Activated CD8-positive, alpha-beta memory T cell treated with anti-CD3 and anti-CD28 coated beads, Interleukin-2, amount 10 ng/mL, durations not matched to agents 7 days and 5 days (primary cell): ENCODE measurements around the gene ADAM30. TPM values are rescaled to one million over a fixed set of nuclear protein-coding genes. Genes with fewer than 3 reads are reported as not detected.

Experiments
- ATAC-seq: fragments of 150-1000 bp; cut with Tn5 transposase; one replicate; pipeline ENCODE4 v1.10.0; 2021; ENCODE audit warnings: moderate library complexity
- CTCF ChIA-PET: fragments of 350-600 bp; sonication (Branson Sonifier 250); formaldehyde crosslinking; loops from one replicate; lab custom pipeline; 2021; ENCODE audit warnings: antibody characterized with exemption; lab: Charles Lee
- DNase-seq: peaks from one replicate; pipeline ENCODE4 v3.0.0-alpha.2; 2020
- H3K27ac Mint-ChIP-seq: one replicate; pipeline ENCODE4 v1.8.0; 2021; ENCODE audit warnings: mild to moderate bottlenecking, mixed read lengths
- H3K27me3 Mint-ChIP-seq: one replicate; pipeline ENCODE4 v1.8.0; 2021; ENCODE audit warnings: mixed read lengths
- H3K36me3 Mint-ChIP-seq: one replicate; pipeline ENCODE4 v1.8.0; 2021; ENCODE audit warnings: mild to moderate bottlenecking, mixed read lengths
- H3K4me1 Mint-ChIP-seq: one replicate; pipeline ENCODE4 v1.8.0; 2021; ENCODE audit warnings: mixed read lengths
- H3K4me3 Mint-ChIP-seq: one replicate; pipeline ENCODE4 v1.8.0; 2021; ENCODE audit warnings: mild to moderate bottlenecking, moderate library complexity, mixed read lengths
- H3K9me3 Mint-ChIP-seq: one replicate; pipeline ENCODE4 v1.8.0; 2022; ENCODE audit warnings: low read depth, mixed read lengths
- total RNA-seq, 2 experiments: library from RNA; stranded (reverse); gene quantifications; one replicate each; pipeline ENCODE4 v1.2.3, GENCODE V29; 2021

The ADAM30 gene
- total RNA-seq, 2 experiments from 2014 or later: not detected

DNA sequence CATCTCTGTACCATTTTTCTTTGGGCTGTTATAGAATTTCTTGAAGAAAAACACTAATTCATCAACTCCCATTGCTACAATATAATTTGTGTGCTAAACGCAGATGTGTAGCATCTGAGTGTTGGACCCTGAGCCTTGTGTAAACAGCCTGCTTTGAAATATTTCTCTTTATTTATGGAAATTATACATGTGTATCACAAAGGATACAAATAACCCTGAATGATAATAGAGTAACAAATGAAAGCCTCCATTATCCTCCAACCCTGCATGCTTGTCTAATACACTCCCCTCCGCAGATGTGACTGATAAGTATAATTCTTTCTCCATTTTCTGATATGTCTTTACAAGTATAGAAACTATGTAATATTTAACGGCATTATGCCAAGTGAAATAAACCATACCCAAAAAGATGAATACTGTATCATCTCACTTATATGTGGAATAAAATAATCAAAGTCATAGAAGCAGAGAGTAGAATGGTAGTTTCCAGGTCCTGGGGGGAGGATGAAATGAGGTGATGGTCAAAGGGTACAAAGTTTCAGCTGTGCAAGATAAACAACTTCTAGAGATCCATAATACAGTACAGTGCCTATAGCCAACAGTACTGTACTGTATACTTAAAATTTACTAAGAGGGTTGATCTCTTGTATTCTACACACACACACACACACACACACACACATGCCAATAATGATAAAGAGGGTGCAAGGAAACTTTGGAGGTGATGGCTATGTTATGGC lies 2.8 kb upstream of the ADAM30 start:
- no peak for ATAC-seq
- Mint-ChIP-seq H3K27ac (no peak overlapping the region), H3K4me1 (peaks cover 14% of the 10 kb centered on the region), H3K36me3 (peaks cover 1% of the 10 kb centered on the region), H3K27me3 (peaks cover 51% of the 10 kb centered on the region), H3K9me3 (no peaks in the 10 kb centered on the region), H3K4me3 (no peak overlapping the region)
- CTCF ChIA-PET: interaction anchor here (2.5 kb wide), 1 partner anchor 13 kb away, joined by 8 read pairs; no protein-coding TSS in a partner anchor
- no peak for DNase-seq

DNA sequence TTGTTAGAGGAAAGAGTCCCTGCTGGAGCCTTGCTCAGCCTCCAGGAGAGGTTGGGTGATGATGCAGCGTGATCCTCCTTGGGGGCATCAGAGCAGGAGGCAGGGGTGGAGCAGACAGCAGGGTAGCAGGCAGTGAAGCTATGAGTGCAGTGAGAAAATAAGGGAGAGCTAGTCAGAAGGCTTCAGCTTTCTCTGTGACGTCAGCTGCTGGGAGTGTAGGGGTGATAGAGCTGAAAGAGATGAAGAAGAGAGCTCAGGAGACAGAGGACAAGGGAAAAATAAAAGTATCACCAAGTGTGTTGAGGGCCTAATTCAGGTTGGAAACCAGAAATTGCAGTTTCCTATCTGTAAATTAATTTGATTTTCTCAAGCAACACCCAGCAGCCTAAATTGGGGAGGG lies 2.2 kb upstream of the ADAM30 start:
- Mint-ChIP-seq H3K36me3 (peaks cover 1% of the 10 kb centered on the region), H3K4me1 (peaks cover 20% of the 10 kb centered on the region), H3K27me3 (peaks cover 45% of the 10 kb centered on the region), H3K27ac (no peak overlapping the region), H3K4me3 (no peak overlapping the region), H3K9me3 (no peaks in the 10 kb centered on the region)
- ATAC-seq (no peak), DNase-seq (no peak)
- CTCF ChIA-PET: interaction anchor here (2.5 kb wide), 1 partner anchor 12 kb away, joined by 8 read pairs; no protein-coding TSS in a partner anchor

DNA sequence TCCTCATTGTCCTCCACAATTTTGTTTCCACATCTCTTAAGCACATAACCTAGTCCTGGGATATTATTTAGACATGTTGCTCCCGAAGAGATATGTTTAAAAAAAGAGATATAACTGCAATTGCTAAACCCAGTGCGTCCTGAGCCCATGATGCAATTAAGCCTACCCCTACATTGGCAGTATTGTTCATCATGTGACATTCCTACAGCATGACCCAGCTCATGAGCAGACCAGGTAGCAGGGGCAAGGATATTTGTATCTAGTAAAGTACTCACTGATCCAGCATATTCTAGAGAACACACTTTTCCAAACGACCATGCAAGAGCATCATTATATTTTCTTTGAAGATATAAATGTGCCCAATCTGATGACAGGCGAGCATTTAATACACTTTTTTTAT lies 1.2 kb downstream of the ADAM30 start:
- Mint-ChIP-seq H3K9me3 (no peaks in the 10 kb centered on the region), H3K36me3 (peaks cover 7% of the 10 kb centered on the region), H3K27ac (no peak overlapping the region), H3K4me1 (peaks cover 43% of the 10 kb centered on the region), H3K27me3 (peaks cover 32% of the 10 kb centered on the region), H3K4me3 (no peak overlapping the region)
- DNase-seq (no peak), ATAC-seq (no peak)
- CTCF ChIA-PET: no interaction called here

DNA sequence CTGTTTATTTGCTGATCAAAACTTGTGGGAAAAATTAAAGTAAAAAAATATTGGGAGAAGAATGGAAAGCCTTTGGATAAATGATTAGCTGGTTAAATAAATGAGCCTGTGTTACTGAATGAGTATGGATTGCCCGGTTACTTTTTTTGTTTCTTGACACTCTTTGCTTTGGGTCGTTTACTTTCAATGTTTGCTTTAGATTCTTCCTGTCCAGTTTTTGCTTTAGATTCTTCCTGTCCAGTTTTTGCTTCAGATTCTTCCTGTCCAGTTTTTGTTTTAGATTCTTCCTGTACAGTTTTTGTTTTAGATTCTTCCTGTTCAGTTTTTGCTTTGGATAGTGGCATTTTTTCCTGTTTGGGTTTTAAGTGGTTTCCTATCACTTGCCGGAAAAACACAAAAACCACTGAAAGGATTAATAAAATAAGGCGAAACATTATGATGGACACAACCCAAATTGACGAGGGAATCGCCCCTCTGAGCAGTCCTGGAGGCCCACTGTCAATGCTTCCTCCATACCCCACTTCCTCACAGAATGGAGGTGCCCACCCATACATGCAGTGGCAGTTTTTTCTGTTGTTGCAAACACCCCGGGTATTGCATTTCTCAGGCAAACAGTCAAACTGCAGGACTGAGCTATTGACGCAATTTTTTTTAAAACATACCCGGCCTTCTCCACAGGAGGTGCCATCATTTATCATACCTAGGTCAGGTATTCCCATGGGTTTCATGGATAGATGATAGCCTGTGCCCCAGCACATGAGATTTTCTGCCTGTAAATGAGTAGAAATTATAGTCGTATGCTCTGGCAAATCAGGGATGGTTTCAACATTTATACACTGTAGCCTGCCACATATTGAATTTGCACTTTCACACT lies 2.3 kb downstream of the ADAM30 start:
- H3K27ac Mint-ChIP-seq: peak overlapping the region; percentile 83
- no peaks in the 10 kb centered on the region for H3K9me3 Mint-ChIP-seq
- peaks cover 43% of the 10 kb centered on the region for H3K4me1 Mint-ChIP-seq
- DNase-seq (no peak), ATAC-seq (peak; percentile 22)
- CTCF ChIA-PET: interaction anchor here (1.0 to 1.4 kb wide), 4 partner anchors 11 to 85 kb away, joined by 3 to 4 read pairs (median 3); no protein-coding TSS in a partner anchor
- H3K36me3 Mint-ChIP-seq: peaks cover 9% of the 10 kb centered on the region
- H3K27me3 Mint-ChIP-seq: peaks cover 35% of the 10 kb centered on the region
- H3K4me3 Mint-ChIP-seq: no peak overlapping the region

DNA sequence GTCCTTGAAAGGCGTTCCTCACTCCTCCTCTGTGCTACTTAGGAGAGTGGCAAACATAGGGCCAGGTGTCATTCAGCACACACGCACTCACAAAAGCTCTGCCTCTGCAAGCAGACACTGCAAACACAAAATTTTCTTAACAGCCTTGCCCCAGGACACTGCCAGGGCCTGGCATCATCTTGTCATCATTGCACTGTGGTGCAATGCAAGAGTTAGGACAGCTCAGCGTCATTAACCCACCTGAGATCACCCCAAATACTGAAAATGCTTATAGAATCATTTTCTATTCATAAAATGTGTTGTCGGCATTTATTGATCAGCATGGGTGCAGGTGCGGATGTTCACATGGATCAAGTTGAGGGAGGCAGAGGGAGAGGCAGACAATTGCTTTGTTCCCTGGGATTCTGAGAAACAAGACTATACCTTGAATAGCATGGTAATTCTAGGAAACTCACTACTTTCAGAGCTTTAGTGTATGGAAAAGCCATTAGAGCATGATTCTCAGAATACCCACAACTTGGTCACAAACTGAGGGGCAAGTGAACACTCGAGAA lies 3.0 kb downstream of the ADAM30 start:
- H3K27ac Mint-ChIP-seq: peak overlapping the region; percentile 83
- H3K27me3 Mint-ChIP-seq: peaks cover 43% of the 10 kb centered on the region
- H3K9me3 Mint-ChIP-seq: peaks cover 7% of the 10 kb centered on the region
- H3K36me3 Mint-ChIP-seq: peaks cover 16% of the 10 kb centered on the region
- CTCF ChIA-PET: interaction anchor here (1.0 to 1.4 kb wide), 4 partner anchors 10 to 84 kb away, joined by 3 to 4 read pairs (median 3); no protein-coding TSS in a partner anchor
- H3K4me1 Mint-ChIP-seq: peaks cover 43% of the 10 kb centered on the region
- ATAC-seq: peak; percentile 90
- H3K4me3 Mint-ChIP-seq: no peak overlapping the region
- DNase-seq: peak; percentile 60

DNA sequence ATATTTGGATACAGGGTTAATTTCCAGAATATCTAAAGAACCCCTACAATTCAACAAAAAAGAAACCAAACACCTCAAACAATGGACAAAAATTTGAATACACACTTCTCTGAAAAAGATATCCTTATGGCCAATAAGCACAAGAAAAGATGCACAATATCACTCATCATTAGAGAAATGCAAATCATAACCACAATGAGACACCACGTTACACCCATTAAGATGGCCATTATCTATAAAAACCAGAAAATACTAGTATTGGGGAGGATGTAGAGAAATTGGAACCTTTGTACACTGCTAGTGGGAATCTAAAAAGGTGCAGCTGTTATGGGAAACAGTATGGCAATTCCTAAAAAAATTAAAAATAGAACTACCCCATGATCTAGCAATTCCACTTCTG lies 4.9 kb downstream of the ADAM30 start:
- H3K4me1 Mint-ChIP-seq: peaks cover 43% of the 10 kb centered on the region
- ATAC-seq (no peak), DNase-seq (no peak)
- peaks cover 20% of the 10 kb centered on the region for H3K36me3 Mint-ChIP-seq
- CTCF ChIA-PET: no interaction called here
- H3K9me3 Mint-ChIP-seq: peaks cover 10% of the 10 kb centered on the region
- no peak overlapping the region for H3K4me3 Mint-ChIP-seq
- H3K27me3 Mint-ChIP-seq: peaks cover 49% of the 10 kb centered on the region
- H3K27ac Mint-ChIP-seq: no peak overlapping the region

DNA sequence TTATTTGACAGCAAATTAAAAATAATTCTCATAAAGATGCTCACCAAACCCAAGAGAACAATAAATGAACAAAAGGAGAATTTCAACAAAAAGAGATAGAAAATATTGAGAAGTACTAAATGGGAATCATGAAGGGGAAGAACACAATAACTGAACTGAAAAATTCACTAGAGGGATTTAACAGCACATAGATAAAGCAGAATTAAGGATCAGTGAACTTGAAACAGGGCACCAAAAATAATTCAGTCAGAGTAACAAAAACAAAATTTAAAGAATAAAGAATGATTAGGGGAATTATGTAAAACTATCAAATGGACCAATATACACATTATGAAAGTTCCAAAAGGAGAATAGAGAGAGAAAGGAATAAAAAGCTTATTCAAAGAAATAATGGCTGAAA lies 7.8 kb downstream of the ADAM30 start:
- Mint-ChIP-seq H3K27me3 (peaks cover 29% of the 10 kb centered on the region), H3K27ac (no peak overlapping the region), H3K9me3 (peaks cover 10% of the 10 kb centered on the region), H3K4me1 (peaks cover 26% of the 10 kb centered on the region), H3K36me3 (peaks cover 20% of the 10 kb centered on the region), H3K4me3 (no peak overlapping the region)
- DNase-seq: no peak
- CTCF ChIA-PET: no interaction called here
- no peak for ATAC-seq

DNA sequence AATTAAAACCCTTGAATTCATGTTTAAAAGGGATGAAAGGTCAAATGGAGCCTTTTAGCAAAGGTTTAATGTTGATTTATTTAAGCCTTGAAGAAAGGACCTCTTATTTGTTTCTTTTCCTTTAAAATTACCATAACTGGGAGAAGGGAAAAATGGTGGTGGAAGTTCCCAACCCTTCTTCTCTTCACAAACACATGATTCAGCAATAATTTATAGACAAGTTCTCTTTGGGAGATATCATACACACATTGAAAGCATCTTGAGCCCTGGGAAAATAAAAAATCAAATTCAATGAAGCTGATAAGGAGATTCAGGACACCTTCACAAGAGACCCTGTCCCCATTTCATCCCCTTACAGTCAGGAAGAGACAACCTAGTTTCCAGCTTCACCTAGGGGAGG lies 8.9 kb downstream of the ADAM30 start:
- H3K27me3 Mint-ChIP-seq: peaks cover 29% of the 10 kb centered on the region
- no peak for ATAC-seq
- no peak overlapping the region for H3K27ac Mint-ChIP-seq
- H3K36me3 Mint-ChIP-seq: peaks cover 20% of the 10 kb centered on the region
- H3K4me1 Mint-ChIP-seq: peaks cover 16% of the 10 kb centered on the region
- no peak for DNase-seq
- H3K4me3 Mint-ChIP-seq: no peak overlapping the region
- H3K9me3 Mint-ChIP-seq: peaks cover 10% of the 10 kb centered on the region
- CTCF ChIA-PET: interaction anchor here (0.7 to 2.8 kb wide), 3 partner anchors 10 to 289 kb away, joined by 3 to 13 read pairs (median 8); partner anchors contain the start of gene SEC22B

DNA sequence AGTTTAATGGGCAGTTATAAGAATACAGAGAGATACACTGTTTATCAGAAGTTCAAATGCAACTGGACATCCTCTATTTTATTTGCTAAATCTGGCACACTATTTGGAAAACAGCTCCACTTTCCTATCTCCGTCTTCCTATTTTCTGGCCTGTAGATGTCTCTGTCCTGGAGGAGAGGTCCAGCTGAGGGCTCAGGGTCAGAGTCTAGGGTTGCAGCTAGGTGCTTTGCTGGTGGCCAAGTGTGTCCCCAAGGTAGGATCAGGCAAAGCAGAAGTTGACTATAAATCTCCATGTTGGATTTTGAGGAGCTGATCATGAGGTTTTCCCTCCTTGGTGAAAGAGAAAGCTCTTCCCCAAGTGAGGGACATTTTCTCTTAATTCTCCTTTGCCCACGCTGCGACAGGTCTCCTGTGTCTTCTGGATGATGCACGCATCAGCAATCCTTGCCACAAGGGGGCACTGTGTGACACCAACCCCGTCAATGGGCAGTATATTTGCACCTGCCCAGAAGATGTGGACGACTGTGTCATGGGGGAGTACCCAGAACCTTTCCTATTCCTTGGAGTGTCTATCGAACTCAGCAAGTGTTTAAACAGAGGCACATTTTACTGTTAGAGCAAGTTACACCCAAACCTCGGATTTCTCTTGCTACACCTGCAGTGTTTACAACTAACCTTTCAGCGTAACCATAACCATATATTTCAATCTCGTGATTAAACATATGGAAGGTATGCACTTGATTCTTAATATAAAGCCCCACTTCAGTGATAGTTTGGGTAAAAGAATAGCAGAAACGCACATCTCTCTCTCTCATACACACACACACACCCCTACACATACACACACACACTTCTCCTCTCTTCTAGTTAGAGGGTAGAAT lies 10.2 kb downstream of the ADAM30 start:
- Mint-ChIP-seq H3K4me3 (no peak overlapping the region), H3K27ac (no peak overlapping the region), H3K27me3 (peaks cover 23% of the 10 kb centered on the region), H3K9me3 (peaks cover 10% of the 10 kb centered on the region), H3K36me3 (peaks cover 16% of the 10 kb centered on the region), H3K4me1 (peaks cover 5% of the 10 kb centered on the region)
- CTCF ChIA-PET: interaction anchor here (0.7 to 2.8 kb wide), 11 partner anchors 9 to 82 kb away, joined by 3 to 13 read pairs (median 5); no protein-coding TSS in a partner anchor
- peak; percentile 75 for DNase-seq
- ATAC-seq: peak; percentile 80

DNA sequence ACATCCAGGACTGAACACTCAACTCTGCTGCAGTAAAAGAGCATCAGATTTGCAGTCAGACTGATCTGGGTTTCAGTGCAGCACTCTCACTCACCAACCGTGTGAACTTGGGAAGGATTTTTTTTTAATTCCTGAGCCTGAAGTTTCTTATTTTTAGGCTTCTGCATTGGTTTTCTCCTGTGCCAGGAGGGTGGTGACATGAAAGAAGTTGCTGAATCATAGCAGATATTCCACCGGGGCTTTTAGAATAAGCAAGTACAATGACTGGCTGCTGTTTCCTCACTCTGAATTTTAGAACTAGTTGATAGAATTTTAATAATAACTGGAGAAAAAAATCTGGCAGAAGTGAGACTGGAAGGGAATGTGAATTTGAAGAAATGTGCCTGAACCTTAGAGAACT lies 11.6 kb downstream of the ADAM30 start:
- CTCF ChIA-PET: interaction anchor here (1.3 to 2.8 kb wide), 5 partner anchors 8 to 64 kb away, joined by 5 to 13 read pairs (median 6); no protein-coding TSS in a partner anchor
- Mint-ChIP-seq H3K27ac (no peak overlapping the region), H3K27me3 (peaks cover 31% of the 10 kb centered on the region), H3K36me3 (peaks cover 13% of the 10 kb centered on the region), H3K4me1 (no peaks in the 10 kb centered on the region), H3K4me3 (no peak overlapping the region), H3K9me3 (peaks cover 10% of the 10 kb centered on the region)
- no peak for ATAC-seq
- no peak for DNase-seq

DNA sequence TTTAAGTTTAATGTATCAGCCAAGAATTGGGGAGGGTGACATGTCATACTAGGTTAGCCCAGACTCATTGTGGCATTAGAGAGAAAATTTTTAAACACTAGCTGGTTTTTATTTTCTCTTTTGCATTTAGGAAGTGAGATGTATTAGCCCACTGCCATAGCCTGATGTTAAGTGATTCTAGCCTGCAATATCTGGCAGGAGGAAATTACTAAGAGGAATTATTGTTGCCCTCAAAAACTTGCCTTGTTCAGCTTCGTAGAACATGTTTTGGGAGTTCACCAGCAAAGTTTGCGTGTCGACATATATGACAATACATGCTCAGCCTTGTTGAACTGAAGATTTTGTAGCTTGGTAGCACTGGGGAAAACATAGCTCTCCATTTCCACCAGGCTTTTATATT lies 12.5 kb downstream of the ADAM30 start:
- Mint-ChIP-seq H3K36me3 (peaks cover 10% of the 10 kb centered on the region), H3K27me3 (peaks cover 29% of the 10 kb centered on the region), H3K27ac (no peak overlapping the region), H3K4me3 (no peak overlapping the region), H3K9me3 (peaks cover 8% of the 10 kb centered on the region), H3K4me1 (no peaks in the 10 kb centered on the region)
- DNase-seq (no peak), ATAC-seq (no peak)
- CTCF ChIA-PET: interaction anchor here (0.7 to 1.9 kb wide), 4 partner anchors 10 to 14 kb away, joined by 3 to 5 read pairs (median 4); no protein-coding TSS in a partner anchor
